HG02970 (cell line): ENCODE data around the gene PPP4R3A.
A peak's percentile ranks its signal among the peaks of the same experiment; 100 is the strongest.
"Not testable (repeated sequence)": the region's sequence is repeated elsewhere in the genome, so short reads cannot be mapped to it uniquely, and the experiment has no call there.

Source experiments
- ATAC-seq: cut with Tn5 transposase; IDR thresholded peaks from one replicate; pipeline ENCODE4 v1.9.1; 2021; ENCODE audit warnings: mild to moderate bottlenecking, moderate library complexity, moderate number of reproducible peaks; ENCODE audit not compliant: unreplicated experiment, low FRiP score

The PPP4R3A gene

GRCh38 chr14:91453744-91454143 lies 56.4 kb downstream of the PPP4R3A start:
- no peak for ATAC-seq

- ATAC-seq, result no peak
Observed at GRCh38 chr14:91444335-91445020, 65.6 kb downstream of the PPP4R3A start.

- ATAC-seq, result no peak
Observed at GRCh38 chr14:91439345-91439744, 70.8 kb downstream of the PPP4R3A start.

GRCh38 chr14:91438845-91439244 lies 71.3 kb downstream of the PPP4R3A start:
- ATAC-seq, result no peak

GRCh38 chr14:91436266-91436665 lies 73.8 kb downstream of the PPP4R3A start:
- ATAC-seq, result not testable (repeated sequence)

- ATAC-seq, result no peak
Observed at GRCh38 chr14:91429385-91429784, 80.7 kb downstream of the PPP4R3A start.

GRCh38 chr14:91428931-91429330 lies 81.2 kb downstream of the PPP4R3A start:
- ATAC-seq, result not testable (repeated sequence)

GRCh38 chr14:91425531-91425944 lies 84.6 kb downstream of the PPP4R3A start:
- ATAC-seq, result not testable (repeated sequence)

GRCh38 chr14:91424813-91425530 lies 85.1 kb downstream of the PPP4R3A start:
- ATAC-seq, result no peak

- no peak for ATAC-seq
Observed at GRCh38 chr14:91420686-91421085, 89.4 kb downstream of the PPP4R3A start.

GRCh38 chr14:91419451-91419850 lies 90.7 kb downstream of the PPP4R3A start:
- ATAC-seq, result no peak

GRCh38 chr14:91419044-91419397 lies 91.1 kb downstream of the PPP4R3A start:
- no peak for ATAC-seq

- no peak for ATAC-seq
Observed at GRCh38 chr14:91418387-91419043, 91.6 kb downstream of the PPP4R3A start.

GRCh38 chr14:91417983-91418386 lies 92.1 kb downstream of the PPP4R3A start:
- peak; percentile 22 for ATAC-seq

GRCh38 chr14:91417120-91417982 lies 92.8 kb downstream of the PPP4R3A start, which contains the start of gene CCDC88C:
Gene CCDC88C (minus strand): TSS chr14:91417820. CDS start chr14:91417690, 130 bp downstream.
- ATAC-seq, result peak; percentile 65

GRCh38 chr14:91416744-91417119 lies 93.4 kb downstream of the PPP4R3A start:
- ATAC-seq, result no peak

- ATAC-seq, result peak; percentile 41
Observed at GRCh38 chr14:91415794-91416743, 94.0 kb downstream of the PPP4R3A start.

- no peak for ATAC-seq
Observed at GRCh38 chr14:91414475-91414833, 95.7 kb downstream of the PPP4R3A start.
